ENCODE results near the gene LGR6.

GRCh38 chr1:202293569-202293968 is 100.0 kb downstream of the LGR6 start:
- TF ChIP-seq POLR2A (IDR thresholded peaks at IDR 0.05; ENCODE audit: control extremely low read depth in 1 of 2, low read depth in 2 of 2, low read length in 2 of 2): no peak
- TF ChIP-seq, protein P1, sequence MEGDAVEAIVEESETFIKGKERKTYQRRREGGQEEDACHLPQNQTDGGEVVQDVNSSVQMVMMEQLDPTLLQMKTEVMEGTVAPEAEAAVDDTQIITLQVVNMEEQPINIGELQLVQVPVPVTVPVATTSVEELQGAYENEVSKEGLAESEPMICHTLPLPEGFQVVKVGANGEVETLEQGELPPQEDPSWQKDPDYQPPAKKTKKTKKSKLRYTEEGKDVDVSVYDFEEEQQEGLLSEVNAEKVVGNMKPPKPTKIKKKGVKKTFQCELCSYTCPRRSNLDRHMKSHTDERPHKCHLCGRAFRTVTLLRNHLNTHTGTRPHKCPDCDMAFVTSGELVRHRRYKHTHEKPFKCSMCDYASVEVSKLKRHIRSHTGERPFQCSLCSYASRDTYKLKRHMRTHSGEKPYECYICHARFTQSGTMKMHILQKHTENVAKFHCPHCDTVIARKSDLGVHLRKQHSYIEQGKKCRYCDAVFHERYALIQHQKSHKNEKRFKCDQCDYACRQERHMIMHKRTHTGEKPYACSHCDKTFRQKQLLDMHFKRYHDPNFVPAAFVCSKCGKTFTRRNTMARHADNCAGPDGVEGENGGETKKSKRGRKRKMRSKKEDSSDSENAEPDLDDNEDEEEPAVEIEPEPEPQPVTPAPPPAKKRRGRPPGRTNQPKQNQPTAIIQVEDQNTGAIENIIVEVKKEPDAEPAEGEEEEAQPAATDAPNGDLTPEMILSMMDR (IDR thresholded peaks at IDR 0.05; ENCODE audit: control extremely low read depth in 1 of 3, insufficient read depth in 1 of 3, low read depth in 1 of 3, low read length in 3 of 3): no peak
- TF ChIP-seq TAF7 (optimal IDR thresholded peaks at IDR 0.05; ENCODE audit: borderline replicate concordance, low read depth, low read length): no peak
- no peak for TF ChIP-seq ZNF274 (IDR thresholded peaks at IDR 0.05; ENCODE audit: borderline replicate concordance, extremely low read depth, low read length)
- TF ChIP-seq RAD21 (IDR thresholded peaks at IDR 0.05 in 1 of 2, conservative IDR thresholded peaks at IDR 0.05 in 1 of 2; ENCODE audit: low read depth in 2 of 2, low read length in 2 of 2): no peak
- no peak for TF ChIP-seq CEBPB (IDR thresholded peaks at IDR 0.05; ENCODE audit: low read depth, low read length)
- TF ChIP-seq CHD1 (IDR thresholded peaks at IDR 0.05; ENCODE audit: low read depth, low read length): no peak
- no peak for TF ChIP-seq TAF1 (IDR thresholded peaks at IDR 0.05; ENCODE audit: low read depth, low read length)
- TF ChIP-seq CTBP2 (IDR thresholded peaks at IDR 0.05; ENCODE audit: borderline replicate concordance, insufficient read depth, insufficient read length, low read length): no peak
- no peak for TF ChIP-seq JUND (IDR thresholded peaks at IDR 0.05; ENCODE audit: low read length)
- no peak for TF ChIP-seq HDAC2 (IDR thresholded peaks at IDR 0.05; ENCODE audit: borderline replicate concordance in 1 of 2, low read depth in 2 of 2, low read length in 2 of 2)
- no peak for TF ChIP-seq CBX5 (IDR thresholded peaks at IDR 0.05; ENCODE audit: low read depth, low read length)
- TF ChIP-seq POLR2AphosphoS5 (IDR thresholded peaks at IDR 0.05; ENCODE audit: low read depth, low read length): no peak
